Measurements from ENCODE around the gene MFSD6.
"Not testable (repeated sequence)": the region's sequence is repeated elsewhere in the genome, so short reads cannot be mapped to it uniquely, and the experiment has no call there.

The MFSD6 gene

GRCh38 chr2:190501702-190502407 is 93.7 kb downstream of the MFSD6 start:
- no peak overlapping the region for H3K27ac ChIP-seq (ENCODE audit: low read depth, low read length, severe bottlenecking)
- H3K9me3 ChIP-seq (ENCODE audit: control insufficient read depth, low read length) = no peaks in the 10 kb centered on the region
- no peaks in the 10 kb centered on the region for H3K4me1 ChIP-seq (ENCODE audit: control insufficient read depth, insufficient read depth, low read length, poor library complexity, severe bottlenecking)
- WGBS, 2 experiments (ENCODE audit: insufficient coverage in 2 of 2) = 100% methylated on average over 1 of the region's 3 CpGs
- H3K4me3 ChIP-seq (ENCODE audit: extremely low read depth, insufficient read depth, low read length, poor library complexity, severe bottlenecking) = no peak overlapping the region
- H3K36me3 ChIP-seq (ENCODE audit: control insufficient read depth, insufficient read depth, low read length) = no peaks in the 10 kb centered on the region

GRCh38 chr2:190503088-190503487 is 94.9 kb downstream of the MFSD6 start:
- WGBS, 2 experiments (ENCODE audit: insufficient coverage in 2 of 2) = 92 to 96% methylated on average over 3 of the region's 3 CpGs
- Histone ChIP-seq H3K4me3 (ENCODE audit: extremely low read depth, insufficient read depth, low read length, poor library complexity, severe bottlenecking) (no peak overlapping the region), H3K27ac (ENCODE audit: low read depth, low read length, severe bottlenecking) (no peak overlapping the region), H3K4me1 (ENCODE audit: control insufficient read depth, insufficient read depth, low read length, poor library complexity, severe bottlenecking) (no peaks in the 10 kb centered on the region), H3K9me3 (ENCODE audit: control insufficient read depth, low read length) (no peaks in the 10 kb centered on the region), H3K36me3 (ENCODE audit: control insufficient read depth, insufficient read depth, low read length) (no peaks in the 10 kb centered on the region)

GRCh38 chr2:190504912-190505311 is 96.8 kb downstream of the MFSD6 start:
- Histone ChIP-seq H3K9me3 (ENCODE audit: control insufficient read depth, low read length) (no peaks in the 10 kb centered on the region), H3K4me1 (ENCODE audit: control insufficient read depth, insufficient read depth, low read length, poor library complexity, severe bottlenecking) (no peaks in the 10 kb centered on the region), H3K36me3 (ENCODE audit: control insufficient read depth, insufficient read depth, low read length) (no peaks in the 10 kb centered on the region), H3K27ac (ENCODE audit: low read depth, low read length, severe bottlenecking) (no peak overlapping the region), H3K4me3 (ENCODE audit: extremely low read depth, insufficient read depth, low read length, poor library complexity, severe bottlenecking) (no peak overlapping the region)
- WGBS, 2 experiments (ENCODE audit: insufficient coverage in 2 of 2) = 96% methylated on average over 2 of the region's 3 CpGs; no CpG with 5 or more reads in 1 of the 2 experiments

- Histone ChIP-seq H3K27ac (ENCODE audit: low read depth, low read length, severe bottlenecking) (no peak overlapping the region), H3K9me3 (ENCODE audit: control insufficient read depth, low read length) (no peaks in the 10 kb centered on the region), H3K4me1 (ENCODE audit: control insufficient read depth, insufficient read depth, low read length, poor library complexity, severe bottlenecking) (no peaks in the 10 kb centered on the region), H3K4me3 (ENCODE audit: extremely low read depth, insufficient read depth, low read length, poor library complexity, severe bottlenecking) (no peak overlapping the region), H3K36me3 (ENCODE audit: control insufficient read depth, insufficient read depth, low read length) (no peaks in the 10 kb centered on the region)
- WGBS, 2 experiments (ENCODE audit: insufficient coverage in 2 of 2) = no CpG with 5 or more reads among the region's 1 CpG
These were observed 97.5 kb downstream of the MFSD6 start for GRCh38 chr2:190505696-190506095.

- Histone ChIP-seq H3K36me3 (ENCODE audit: control insufficient read depth, insufficient read depth, low read length) (no peaks in the 10 kb centered on the region), H3K9me3 (ENCODE audit: control insufficient read depth, low read length) (no peaks in the 10 kb centered on the region), H3K27ac (ENCODE audit: low read depth, low read length, severe bottlenecking) (no peak overlapping the region), H3K4me1 (ENCODE audit: control insufficient read depth, insufficient read depth, low read length, poor library complexity, severe bottlenecking) (no peaks in the 10 kb centered on the region), H3K4me3 (ENCODE audit: extremely low read depth, insufficient read depth, low read length, poor library complexity, severe bottlenecking) (no peak overlapping the region)
- 100% methylated on average over 1 of the region's 2 CpGs for WGBS, 2 experiments (ENCODE audit: insufficient coverage in 2 of 2)
These were observed 98.5 kb downstream of the MFSD6 start for GRCh38 chr2:190506666-190507065.

GRCh38 chr2:190507135-190507534 is 99.0 kb downstream of the MFSD6 start:
- 89% methylated on average over 3 of the region's 4 CpGs; no CpG with 5 or more reads in 1 of the 2 experiments for WGBS, 2 experiments (ENCODE audit: insufficient coverage in 2 of 2)
- Histone ChIP-seq H3K9me3 (ENCODE audit: control insufficient read depth, low read length) (no peaks in the 10 kb centered on the region), H3K36me3 (ENCODE audit: control insufficient read depth, insufficient read depth, low read length) (no peaks in the 10 kb centered on the region), H3K4me1 (ENCODE audit: control insufficient read depth, insufficient read depth, low read length, poor library complexity, severe bottlenecking) (no peaks in the 10 kb centered on the region), H3K4me3 (ENCODE audit: extremely low read depth, insufficient read depth, low read length, poor library complexity, severe bottlenecking) (no peak overlapping the region), H3K27ac (ENCODE audit: low read depth, low read length, severe bottlenecking) (no peak overlapping the region)

- H3K4me3 ChIP-seq (ENCODE audit: extremely low read depth, insufficient read depth, low read length, poor library complexity, severe bottlenecking); H3K4me1 ChIP-seq (ENCODE audit: control insufficient read depth, insufficient read depth, low read length, poor library complexity, severe bottlenecking); H3K9me3 ChIP-seq (ENCODE audit: control insufficient read depth, low read length); H3K36me3 ChIP-seq (ENCODE audit: control insufficient read depth, insufficient read depth, low read length); H3K27ac ChIP-seq (ENCODE audit: low read depth, low read length, severe bottlenecking): not testable (repeated sequence)
- 93 to 96% methylated on average over 5 of the region's 5 CpGs for WGBS, 2 experiments (ENCODE audit: insufficient coverage in 2 of 2)
These were observed 101.7 kb downstream of the MFSD6 start for GRCh38 chr2:190509895-190510294.

- Histone ChIP-seq H3K4me3 (ENCODE audit: extremely low read depth, insufficient read depth, low read length, poor library complexity, severe bottlenecking) (no peak overlapping the region), H3K27ac (ENCODE audit: low read depth, low read length, severe bottlenecking) (no peak overlapping the region)
- WGBS, 2 experiments (ENCODE audit: insufficient coverage in 2 of 2) = no CpG with 5 or more reads among the region's 2 CpGs
These were observed 102.9 kb downstream of the MFSD6 start for GRCh38 chr2:190511104-190511503.

GRCh38 chr2:190512539-190513095 is 104.5 kb downstream of the MFSD6 start:
- H3K27ac ChIP-seq (ENCODE audit: low read depth, low read length, severe bottlenecking) = no peak overlapping the region
- H3K4me1 ChIP-seq (ENCODE audit: control insufficient read depth, insufficient read depth, low read length, poor library complexity, severe bottlenecking) = no peaks in the 10 kb centered on the region
- WGBS, 2 experiments (ENCODE audit: insufficient coverage in 2 of 2) = 85 to 95% methylated on average over 4 of the region's 5 CpGs
- H3K9me3 ChIP-seq (ENCODE audit: control insufficient read depth, low read length) = no peaks in the 10 kb centered on the region
- H3K36me3 ChIP-seq (ENCODE audit: control insufficient read depth, insufficient read depth, low read length) = no peaks in the 10 kb centered on the region
- H3K4me3 ChIP-seq (ENCODE audit: extremely low read depth, insufficient read depth, low read length, poor library complexity, severe bottlenecking) = no peak overlapping the region

More at GRCh38 chr2:190511104-190511503, 102.9 kb downstream of the MFSD6 start:
- Histone ChIP-seq H3K4me1 (ENCODE audit: control insufficient read depth, insufficient read depth, low read length, poor library complexity, severe bottlenecking) (no peaks in the 10 kb centered on the region), H3K9me3 (ENCODE audit: control insufficient read depth, low read length) (no peaks in the 10 kb centered on the region), H3K36me3 (ENCODE audit: control insufficient read depth, insufficient read depth, low read length) (no peaks in the 10 kb centered on the region)

GRCh38 chr2:190513877-190514276 is 105.7 kb downstream of the MFSD6 start:
- no peaks in the 10 kb centered on the region for H3K4me1 ChIP-seq (ENCODE audit: control insufficient read depth, insufficient read depth, low read length, poor library complexity, severe bottlenecking)
- H3K36me3 ChIP-seq (ENCODE audit: control insufficient read depth, insufficient read depth, low read length) = no peaks in the 10 kb centered on the region
- H3K4me3 ChIP-seq (ENCODE audit: extremely low read depth, insufficient read depth, low read length, poor library complexity, severe bottlenecking) = no peak overlapping the region
- H3K27ac ChIP-seq (ENCODE audit: low read depth, low read length, severe bottlenecking) = no peak overlapping the region
- WGBS, 2 experiments (ENCODE audit: insufficient coverage in 2 of 2) = no CpG with 5 or more reads among the region's 2 CpGs
- no peaks in the 10 kb centered on the region for H3K9me3 ChIP-seq (ENCODE audit: control insufficient read depth, low read length)

GRCh38 chr2:190514676-190515075 is 106.5 kb downstream of the MFSD6 start:
- Histone ChIP-seq H3K36me3 (ENCODE audit: control insufficient read depth, insufficient read depth, low read length) (no peaks in the 10 kb centered on the region), H3K27ac (ENCODE audit: low read depth, low read length, severe bottlenecking) (no peak overlapping the region)

More at GRCh38 chr2:190514676-190515075, 106.5 kb downstream of the MFSD6 start:
- no CpG with 5 or more reads among the region's 1 CpG for WGBS, 2 experiments (ENCODE audit: insufficient coverage in 2 of 2)
- Histone ChIP-seq H3K4me3 (ENCODE audit: extremely low read depth, insufficient read depth, low read length, poor library complexity, severe bottlenecking) (no peak overlapping the region), H3K4me1 (ENCODE audit: control insufficient read depth, insufficient read depth, low read length, poor library complexity, severe bottlenecking) (no peaks in the 10 kb centered on the region), H3K9me3 (ENCODE audit: control insufficient read depth, low read length) (no peaks in the 10 kb centered on the region)

Measured in mesodermal cell (in vitro differentiated cells).